GM12872 (cell line): ENCODE results near the gene SUGCT.

Experiments used
- CTCF ChIP-seq: IDR thresholded peaks from 3 replicates; pipeline ENCODE4 v1.5.1; 2011; ENCODE audit warnings: low read depth, mild to moderate bottlenecking, low read length, moderate library complexity; ENCODE audit not compliant: insufficient read depth

The SUGCT gene

DNA sequence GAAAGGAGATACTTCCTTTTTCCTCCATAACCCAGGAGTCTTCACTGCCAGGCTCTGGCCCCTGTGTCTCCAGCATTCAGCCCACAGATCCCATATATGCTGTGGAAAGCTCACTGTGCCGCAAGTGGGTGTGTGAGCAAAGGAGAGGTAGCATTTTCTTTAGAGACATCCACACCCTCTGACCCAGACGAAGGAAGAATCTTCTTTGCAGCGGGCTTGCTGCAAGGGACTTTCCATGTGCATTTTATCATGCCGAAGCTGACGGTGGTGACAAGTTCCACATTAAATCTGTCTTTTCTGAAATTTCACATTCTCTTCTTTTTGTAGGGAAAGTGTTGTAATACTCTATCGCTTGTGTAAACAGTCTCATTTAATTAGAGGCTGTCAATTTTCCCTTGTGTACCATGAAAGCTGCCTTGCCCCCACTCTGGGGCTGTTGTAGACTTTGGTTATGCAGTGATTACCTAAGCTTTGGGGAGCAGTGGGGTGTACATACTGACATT, 409.5 kb downstream of the SUGCT start:
- no peak for TF ChIP-seq CTCF

GRCh38 chr7:40544871-40545303, 410.1 kb downstream of the SUGCT start:
- TF ChIP-seq CTCF, result no peak

GRCh38 chr7:40545739-40546138, 410.9 kb downstream of the SUGCT start:
- no peak for TF ChIP-seq CTCF

DNA sequence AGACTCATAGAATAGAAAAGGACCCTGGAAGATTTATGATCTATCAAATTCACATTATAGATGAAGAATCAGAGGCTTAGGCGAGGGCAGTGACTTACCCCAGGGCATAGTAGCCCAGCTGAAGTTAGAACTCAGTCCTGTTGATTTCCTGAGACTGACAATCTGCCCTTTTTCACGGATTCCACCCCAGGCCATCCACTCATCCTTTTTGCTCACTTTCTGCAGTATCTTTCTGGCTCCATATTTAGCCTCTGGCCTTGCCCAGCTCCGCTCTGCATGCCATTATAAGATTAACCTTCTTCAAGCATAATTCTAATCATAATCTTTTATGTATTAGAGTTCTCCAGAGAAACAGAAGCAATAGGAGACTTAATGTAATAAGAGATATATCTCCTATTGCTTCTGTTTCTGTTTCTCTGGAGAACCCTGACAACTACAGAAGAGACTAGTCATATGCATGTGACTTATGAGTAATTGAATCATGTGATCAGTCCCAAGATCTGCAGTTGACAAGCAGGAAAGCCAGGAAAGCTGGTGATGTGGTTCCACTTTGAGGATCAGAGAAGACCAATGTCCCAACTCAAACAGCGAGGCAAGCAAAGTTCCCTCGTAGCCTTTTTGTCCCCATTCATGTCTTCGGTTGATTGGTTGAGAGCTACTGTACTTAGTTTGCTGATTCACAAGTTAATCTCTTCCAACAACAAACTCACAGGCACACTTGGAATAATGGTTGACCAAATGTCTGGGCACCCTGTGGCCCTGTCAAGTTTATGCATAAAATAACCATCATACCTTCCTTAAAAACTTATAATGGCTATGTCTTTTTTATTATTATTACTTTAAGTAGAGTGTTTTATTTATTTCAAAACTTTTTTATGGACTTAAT, 412.1 kb downstream of the SUGCT start:
- no peak for TF ChIP-seq CTCF

GRCh38 chr7:40549372-40550039, 414.7 kb downstream of the SUGCT start:
- no peak for TF ChIP-seq CTCF

DNA sequence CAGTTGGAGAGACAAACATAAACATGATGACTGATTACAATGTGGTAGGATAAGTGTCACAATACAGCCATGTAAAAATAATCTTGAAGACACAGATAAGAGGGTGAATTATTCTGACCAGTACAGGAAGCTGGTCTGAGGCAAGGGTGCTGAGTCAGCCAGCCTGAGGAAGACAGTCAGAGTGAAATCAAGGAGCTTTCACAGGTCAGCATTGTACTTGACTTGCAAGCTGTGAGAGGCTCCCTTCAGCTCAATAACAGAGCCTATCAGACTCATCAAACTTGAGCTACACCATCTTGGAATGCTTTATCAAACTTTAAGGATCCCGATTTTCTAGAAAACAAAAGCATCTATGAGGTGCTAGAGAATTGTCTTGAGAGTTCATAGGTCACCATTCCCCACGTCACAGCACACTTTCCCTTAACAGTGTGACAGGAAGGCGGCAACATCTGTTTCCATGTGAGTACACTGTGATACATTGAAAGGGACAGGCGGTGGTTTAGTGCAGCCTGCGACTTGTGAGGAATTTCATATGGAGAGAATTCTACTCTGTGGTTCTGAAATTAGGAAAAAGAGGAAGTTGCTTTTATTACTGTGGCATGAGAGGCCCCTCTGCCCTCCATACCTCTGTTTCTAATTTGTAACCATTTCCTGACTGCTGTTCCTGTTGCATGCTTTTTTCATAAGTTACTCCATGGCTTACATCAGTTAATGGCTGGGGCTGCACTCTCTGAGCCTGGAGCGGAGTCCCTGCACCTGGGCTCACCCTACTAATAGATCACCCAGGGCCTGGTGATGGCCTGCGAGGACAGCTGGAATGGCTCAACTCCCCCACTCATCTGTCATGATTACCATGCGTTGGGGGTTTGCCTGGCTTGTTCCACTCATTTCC, 417.1 kb downstream of the SUGCT start:
- no peak for TF ChIP-seq CTCF

GRCh38 chr7:40560672-40561071, 425.9 kb downstream of the SUGCT start:
- no peak for TF ChIP-seq CTCF
